ENCODE measurements around the gene FRMD4A.

- TF ChIP-seq, protein P1, sequence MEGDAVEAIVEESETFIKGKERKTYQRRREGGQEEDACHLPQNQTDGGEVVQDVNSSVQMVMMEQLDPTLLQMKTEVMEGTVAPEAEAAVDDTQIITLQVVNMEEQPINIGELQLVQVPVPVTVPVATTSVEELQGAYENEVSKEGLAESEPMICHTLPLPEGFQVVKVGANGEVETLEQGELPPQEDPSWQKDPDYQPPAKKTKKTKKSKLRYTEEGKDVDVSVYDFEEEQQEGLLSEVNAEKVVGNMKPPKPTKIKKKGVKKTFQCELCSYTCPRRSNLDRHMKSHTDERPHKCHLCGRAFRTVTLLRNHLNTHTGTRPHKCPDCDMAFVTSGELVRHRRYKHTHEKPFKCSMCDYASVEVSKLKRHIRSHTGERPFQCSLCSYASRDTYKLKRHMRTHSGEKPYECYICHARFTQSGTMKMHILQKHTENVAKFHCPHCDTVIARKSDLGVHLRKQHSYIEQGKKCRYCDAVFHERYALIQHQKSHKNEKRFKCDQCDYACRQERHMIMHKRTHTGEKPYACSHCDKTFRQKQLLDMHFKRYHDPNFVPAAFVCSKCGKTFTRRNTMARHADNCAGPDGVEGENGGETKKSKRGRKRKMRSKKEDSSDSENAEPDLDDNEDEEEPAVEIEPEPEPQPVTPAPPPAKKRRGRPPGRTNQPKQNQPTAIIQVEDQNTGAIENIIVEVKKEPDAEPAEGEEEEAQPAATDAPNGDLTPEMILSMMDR (IDR thresholded peaks at IDR 0.05; ENCODE audit: low read length), result no peak
- TF ChIP-seq EZH2 (optimal IDR thresholded peaks at IDR 0.05; ENCODE audit: low read depth, low read length), result no peak
- no peak for TF ChIP-seq EZH2phosphoT487 (IDR thresholded peaks at IDR 0.05; ENCODE audit: low read length)
Measured at GRCh38 chr10:13628661-13629060, 702.1 kb downstream of the FRMD4A start.

All from MM.1S (cell line).